Right forelimb (tissue), 1 donor: Measurements from ENCODE around the gene PRTN3.
A peak's percentile ranks its signal among the peaks of the same experiment; 100 is the strongest.
"Not testable (repeated sequence)": the region's sequence is repeated elsewhere in the genome, so short reads cannot be mapped to it uniquely, and the experiment has no call there.

Experiments
- DNase-seq: peaks from one replicate; pipeline ENCODE4 v3.0.0-alpha.2; 2018

The PRTN3 gene

GRCh38 chr19:849195-849594 is 8.4 kb downstream of the PRTN3 start:
- not testable (repeated sequence) for DNase-seq

GRCh38 chr19:850221-850978 is 9.6 kb downstream of the PRTN3 start:
- peak; percentile 85 for DNase-seq

GRCh38 chr19:850979-851335 is 10.2 kb downstream of the PRTN3 start:
- DNase-seq = peak; percentile 47

- DNase-seq = no peak
Measured at GRCh38 chr19:852136-853013, 11.6 kb downstream of the PRTN3 start, which contains the start of gene ELANE. ELANE (plus strand) TSS chr19:852303; CDS start chr19:852329, 26 bp downstream.

- no peak for DNase-seq
Measured at GRCh38 chr19:853014-853585, 12.3 kb downstream of the PRTN3 start.

- not testable (repeated sequence) for DNase-seq
Measured at GRCh38 chr19:853614-854220, 12.9 kb downstream of the PRTN3 start.

- no peak for DNase-seq
Measured at GRCh38 chr19:854549-854948, 13.8 kb downstream of the PRTN3 start.

GRCh38 chr19:855142-855541 is 14.3 kb downstream of the PRTN3 start:
- no peak for DNase-seq

GRCh38 chr19:855566-856120 is 14.8 kb downstream of the PRTN3 start:
- no peak for DNase-seq

GRCh38 chr19:858284-858683 is 17.5 kb downstream of the PRTN3 start:
- no peak for DNase-seq

GRCh38 chr19:858868-859843 is 18.4 kb downstream of the PRTN3 start, which contains the start of gene CFD:
CFD (plus strand) TSS chr19:859664; CDS start chr19:859690, 26 bp downstream.
- DNase-seq = no peak

- no peak for DNase-seq
Measured at GRCh38 chr19:861141-861755, 20.4 kb downstream of the PRTN3 start.

GRCh38 chr19:861756-862580 is 21.2 kb downstream of the PRTN3 start:
- no peak for DNase-seq

- DNase-seq = peak; percentile 77
Measured at GRCh38 chr19:862581-863314, 21.9 kb downstream of the PRTN3 start.

- no peak for DNase-seq
Measured at GRCh38 chr19:863315-863620, 22.5 kb downstream of the PRTN3 start.

- DNase-seq = no peak
Measured at GRCh38 chr19:866769-867300, 26.0 kb downstream of the PRTN3 start.

- no peak for DNase-seq
Measured at GRCh38 chr19:867301-867793, 26.5 kb downstream of the PRTN3 start.

- DNase-seq = no peak
Measured at GRCh38 chr19:867855-868457, 27.2 kb downstream of the PRTN3 start.
